ENCODE measurements around the gene FALEC. TPM values are rescaled to one million over a fixed set of nuclear protein-coding genes. Genes with fewer than 3 reads are reported as not detected.

The FALEC gene
- total RNA-seq, 1 donor from 2014 or later, result not detected

DNA sequence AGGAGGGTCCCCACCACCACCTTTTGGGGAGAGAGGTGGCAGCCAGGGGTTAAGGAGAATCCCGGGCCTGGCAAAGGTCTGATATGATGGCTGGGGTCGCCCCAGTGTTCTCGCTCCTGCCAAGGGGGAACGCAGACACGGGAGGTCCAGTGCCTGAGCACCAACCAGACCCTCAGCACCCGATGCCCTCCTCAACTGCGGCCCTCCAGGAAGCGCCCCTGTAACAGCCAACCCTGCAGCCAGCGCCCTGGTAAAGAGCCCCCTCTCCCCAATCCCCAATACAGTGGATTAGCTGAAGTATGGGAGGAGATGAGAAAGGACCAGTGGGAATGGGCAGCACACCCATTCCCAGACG, 44.1 kb downstream of the FALEC start:
- DNase-seq (ENCODE audit: low read depth), result no peak
- no peak overlapping the region for H3K4me3 ChIP-seq (ENCODE audit: low read depth, low read length)
- TF ChIP-seq, protein P1, sequence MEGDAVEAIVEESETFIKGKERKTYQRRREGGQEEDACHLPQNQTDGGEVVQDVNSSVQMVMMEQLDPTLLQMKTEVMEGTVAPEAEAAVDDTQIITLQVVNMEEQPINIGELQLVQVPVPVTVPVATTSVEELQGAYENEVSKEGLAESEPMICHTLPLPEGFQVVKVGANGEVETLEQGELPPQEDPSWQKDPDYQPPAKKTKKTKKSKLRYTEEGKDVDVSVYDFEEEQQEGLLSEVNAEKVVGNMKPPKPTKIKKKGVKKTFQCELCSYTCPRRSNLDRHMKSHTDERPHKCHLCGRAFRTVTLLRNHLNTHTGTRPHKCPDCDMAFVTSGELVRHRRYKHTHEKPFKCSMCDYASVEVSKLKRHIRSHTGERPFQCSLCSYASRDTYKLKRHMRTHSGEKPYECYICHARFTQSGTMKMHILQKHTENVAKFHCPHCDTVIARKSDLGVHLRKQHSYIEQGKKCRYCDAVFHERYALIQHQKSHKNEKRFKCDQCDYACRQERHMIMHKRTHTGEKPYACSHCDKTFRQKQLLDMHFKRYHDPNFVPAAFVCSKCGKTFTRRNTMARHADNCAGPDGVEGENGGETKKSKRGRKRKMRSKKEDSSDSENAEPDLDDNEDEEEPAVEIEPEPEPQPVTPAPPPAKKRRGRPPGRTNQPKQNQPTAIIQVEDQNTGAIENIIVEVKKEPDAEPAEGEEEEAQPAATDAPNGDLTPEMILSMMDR (conservative IDR thresholded peaks at IDR 0.05; ENCODE audit: low read depth, low read length), result no peak

DNA sequence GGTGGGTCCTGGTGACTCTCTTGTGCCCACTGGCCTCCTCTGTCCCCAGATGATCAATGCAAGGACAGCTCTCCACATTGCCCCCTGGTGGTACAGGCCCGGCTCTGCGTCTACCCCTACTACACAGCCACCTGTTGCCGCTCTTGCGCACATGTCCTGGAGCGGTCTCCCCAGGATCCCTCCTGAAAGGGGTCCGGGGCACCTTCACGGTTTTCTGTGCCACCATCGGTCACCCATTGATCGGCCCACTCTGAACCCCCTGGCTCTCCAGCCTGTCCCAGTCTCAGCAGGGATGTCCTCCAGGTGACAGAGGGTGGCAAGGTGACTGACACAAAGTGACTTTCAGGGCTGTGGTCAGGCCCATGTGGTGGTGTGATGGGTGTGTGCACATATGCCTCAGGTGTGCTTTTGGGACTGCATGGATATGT, 44.5 kb downstream of the FALEC start:
- DNase-seq (ENCODE audit: low read depth), result no peak
- TF ChIP-seq, protein P1 (conservative IDR thresholded peaks at IDR 0.05; ENCODE audit: low read depth, low read length), result peak; percentile 92
- H3K4me3 ChIP-seq (ENCODE audit: low read depth, low read length), result peak overlapping the region; percentile 63

DNA sequence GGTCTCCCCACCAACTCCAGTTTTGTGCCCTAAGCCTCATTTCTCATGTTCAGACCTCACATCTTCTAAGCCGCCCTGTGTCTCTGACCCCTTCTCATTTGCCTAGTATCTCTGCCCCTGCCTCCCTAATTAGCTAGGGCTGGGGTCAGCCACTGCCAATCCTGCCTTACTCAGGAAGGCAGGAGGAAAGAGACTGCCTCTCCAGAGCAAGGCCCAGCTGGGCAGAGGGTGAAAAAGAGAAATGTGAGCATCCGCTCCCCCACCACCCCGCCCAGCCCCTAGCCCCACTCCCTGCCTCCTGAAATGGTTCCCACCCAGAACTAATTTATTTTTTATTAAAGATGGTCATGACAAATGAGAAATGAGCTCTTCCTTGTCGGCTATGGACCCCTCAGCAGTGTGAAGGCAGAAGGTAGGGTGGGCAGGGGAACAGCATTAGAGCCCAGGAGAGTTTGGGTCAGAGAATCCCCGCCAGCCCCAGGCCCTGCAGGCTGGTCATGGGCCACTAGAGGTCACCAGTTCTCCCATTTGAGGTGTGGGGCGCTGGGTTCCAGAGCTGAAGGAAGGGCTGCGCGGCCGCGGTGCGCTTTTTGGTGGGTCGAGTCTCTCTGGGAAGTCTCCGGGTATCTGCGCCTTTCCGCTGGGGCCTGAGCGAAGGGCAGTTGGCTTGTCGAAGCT, 45.2 kb downstream of the FALEC start:
- peak overlapping the region; percentile 63 for H3K4me3 ChIP-seq (ENCODE audit: low read depth, low read length)
- TF ChIP-seq, protein P1 (conservative IDR thresholded peaks at IDR 0.05; ENCODE audit: low read depth, low read length), result peak; percentile 84
- no peak for DNase-seq (ENCODE audit: low read depth)

DNA sequence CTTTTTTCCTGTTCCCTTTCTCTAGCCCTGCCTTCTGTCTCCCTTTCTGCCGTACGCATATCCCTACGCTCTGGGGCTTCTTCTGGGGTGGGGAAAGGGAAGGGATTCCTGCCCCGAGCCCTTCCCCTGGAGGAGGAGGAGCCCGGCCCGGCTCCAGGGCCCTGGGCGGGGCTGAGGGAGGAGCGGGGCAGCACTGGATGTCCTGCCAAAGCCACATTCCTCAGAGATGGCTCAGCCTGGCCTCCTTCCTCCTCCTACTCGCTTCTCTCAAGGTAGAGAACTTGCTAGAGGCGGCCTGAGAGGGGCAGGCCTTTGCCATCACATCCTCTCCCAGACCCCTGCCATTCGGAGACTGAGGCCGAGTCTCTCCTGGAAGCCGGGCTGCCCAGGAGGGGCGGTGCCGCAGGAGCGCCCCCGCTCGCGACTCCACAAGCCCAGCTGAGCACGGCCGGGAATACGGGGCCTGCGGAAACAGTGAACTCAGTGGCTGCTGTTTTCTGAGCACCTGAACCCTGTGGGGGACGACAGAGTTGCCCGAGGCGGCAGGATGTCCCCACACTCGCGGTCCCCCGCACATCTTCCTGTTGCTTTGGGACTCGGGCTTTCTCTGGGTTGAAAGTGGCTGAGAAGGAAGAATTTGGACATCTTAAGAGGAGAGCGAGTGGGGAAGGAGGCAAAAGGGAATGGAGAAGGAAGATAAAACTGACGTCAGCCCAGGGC, 45.9 kb downstream of the FALEC start:
- DNase-seq (ENCODE audit: low read depth), result peak; percentile 85
- TF ChIP-seq, protein P1 (conservative IDR thresholded peaks at IDR 0.05; ENCODE audit: low read depth, low read length), result no peak
- H3K4me3 ChIP-seq (ENCODE audit: low read depth, low read length), result peak overlapping the region; percentile 63

DNA sequence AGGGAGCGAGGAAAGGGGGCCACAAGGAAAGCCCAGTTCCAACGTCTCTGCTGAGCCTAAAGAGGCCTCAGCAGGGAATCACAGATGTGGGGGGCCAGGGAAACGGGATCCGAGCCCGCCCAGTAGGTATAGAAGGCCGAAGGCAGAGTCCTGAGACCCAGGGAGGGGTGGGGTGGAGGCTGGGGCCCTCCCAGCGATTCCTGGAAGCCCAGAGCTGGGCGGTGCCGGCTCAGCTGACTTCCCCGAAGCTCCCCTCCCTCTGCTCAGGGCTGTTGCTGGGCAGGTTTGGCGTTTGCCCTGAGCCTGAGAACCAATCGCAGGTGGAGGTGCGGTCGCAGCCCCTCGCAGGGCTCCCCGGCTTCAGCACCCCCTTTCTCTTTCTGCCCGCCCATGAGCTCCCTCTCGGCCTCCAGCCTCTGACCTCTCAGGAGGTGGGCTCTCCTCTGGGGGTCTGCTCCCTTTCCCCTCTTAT, 46.5 kb downstream of the FALEC start:
- TF ChIP-seq, protein P1 (conservative IDR thresholded peaks at IDR 0.05; ENCODE audit: low read depth, low read length), result no peak
- no peak for DNase-seq (ENCODE audit: low read depth)
- peak overlapping the region; percentile 63 for H3K4me3 ChIP-seq (ENCODE audit: low read depth, low read length)

DNA sequence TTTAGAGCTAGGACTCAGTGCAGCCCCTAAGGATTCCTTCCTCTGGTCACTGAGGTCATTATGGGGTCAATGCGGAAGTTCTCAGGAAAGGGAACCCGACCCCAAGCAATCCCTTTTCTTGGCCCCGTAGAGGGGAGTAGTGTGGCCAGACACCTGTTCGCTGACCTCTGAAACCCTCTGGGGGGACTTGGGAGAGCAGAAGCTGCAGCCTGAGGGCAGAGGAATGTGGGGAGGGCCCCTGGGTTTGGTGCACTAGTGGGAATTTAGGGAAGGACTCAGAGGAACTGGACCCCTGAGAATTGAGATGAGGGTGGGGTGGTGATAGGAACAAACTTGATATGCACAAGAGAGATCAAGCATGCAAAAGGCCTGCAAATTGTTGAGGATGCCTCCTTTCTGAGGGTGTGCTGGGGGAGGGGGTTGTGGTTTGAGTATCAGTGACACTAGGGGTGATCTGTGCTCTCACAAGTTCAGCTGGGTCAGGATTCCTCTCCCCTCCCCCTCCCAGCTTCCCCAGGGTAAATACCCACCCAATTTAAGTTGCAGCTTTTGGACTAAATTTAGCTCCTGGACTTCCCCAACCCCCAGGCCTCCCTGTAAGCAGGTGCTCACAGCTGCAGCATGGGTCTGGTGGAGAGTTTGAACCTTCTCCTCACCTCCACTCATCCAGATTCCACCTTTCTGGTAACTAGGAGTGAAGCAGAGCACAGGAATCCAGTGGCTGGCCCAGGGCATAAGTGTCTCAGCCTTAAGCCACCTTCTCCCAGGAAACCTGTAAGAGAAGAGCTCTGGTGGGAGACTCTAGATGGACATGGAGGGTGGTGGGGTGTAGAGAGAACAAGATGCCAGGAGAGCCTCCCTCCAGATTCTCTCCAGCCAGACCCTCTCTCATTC, 47.1 kb downstream of the FALEC start:
- TF ChIP-seq, protein P1 (conservative IDR thresholded peaks at IDR 0.05; ENCODE audit: low read depth, low read length), result no peak
- peak overlapping the region; percentile 22 for H3K4me3 ChIP-seq (ENCODE audit: low read depth, low read length)
- DNase-seq (ENCODE audit: low read depth), result no peak
